K562 (cell line): ENCODE data around the gene ELOVL7.

ENCODE experiments used
- BCL6 ChIP-seq: fragments of 250-450 bp; sonication (Bioruptor Pico); IDR thresholded peaks from 2 replicates; pipeline ENCODE4 v1.4.0; 2020
- CHD2 ChIP-seq: IDR thresholded peaks from 2 replicates; pipeline ENCODE4 v1.6.1; 2011; ENCODE audit warnings: low read depth, low read length
- DPF2 ChIP-seq: fragments of 450-650 bp; IDR thresholded peaks from 2 replicates; pipeline ENCODE4 v1.6.1; 2016
- EZH2 ChIP-seq: IDR thresholded peaks from 2 replicates; pipeline ENCODE4 v1.6.1; 2012; ENCODE audit warnings: low read depth, mild to moderate bottlenecking, inconsistent platforms, low read length, borderline replicate concordance
- POLR2AphosphoS5 ChIP-seq: IDR thresholded peaks from 2 replicates; pipeline ENCODE4 v1.6.1; 2011; ENCODE audit warnings: mild to moderate bottlenecking, low read depth, low read length, moderate library complexity; ENCODE audit not compliant: control insufficient read depth, insufficient read depth
- SIN3B ChIP-seq: fragments of 450-650 bp; IDR thresholded peaks from 2 replicates; pipeline ENCODE4 v1.6.1; 2017; ENCODE audit warnings: low read depth, mild to moderate bottlenecking, moderate library complexity
- ZKSCAN3 ChIP-seq: fragments of 250-450 bp; sonication (Bioruptor Pico); IDR thresholded peaks from 2 replicates; pipeline ENCODE4 v1.4.0; 2020
- ZNF24 ChIP-seq: fragments of 450-650 bp; IDR thresholded peaks from 2 replicates; pipeline ENCODE4 v1.6.1; 2016
- ZNF282 ChIP-seq: sonication (generic); formaldehyde crosslinking; IDR thresholded peaks from 2 replicates; pipeline ENCODE4 v1.8.1; 2023; ENCODE audit warnings: missing genetic modification reagents
- TF ChIP-seq, protein P1 (sequence below), 3 experiments: IDR thresholded peaks in 2 of 3; conservative IDR thresholded peaks in 1 of 3; 2 replicates each; pipeline ENCODE4 v1.5.1; 2011 to 2012; ENCODE audit warnings: low read length in 3 of 3, mild to moderate bottlenecking in 3 of 3, control low read depth in 2 of 3, improper control_type of control experiment in 1 of 3, inconsistent platforms in 1 of 3, low read depth in 1 of 3, mixed read lengths in 1 of 3, moderate library complexity in 1 of 3; ENCODE audit not compliant: insufficient read depth in 2 of 3
- TF ChIP-seq, protein P2 (sequence below): sonication (generic); formaldehyde crosslinking; IDR thresholded peaks from 2 replicates; pipeline ENCODE4 v1.8.1; 2023; ENCODE audit warnings: mild to moderate bottlenecking, missing genetic modification reagents
- TF ChIP-seq, protein P3 (sequence below): IDR thresholded peaks from 2 replicates; pipeline ENCODE4 v1.6.1; 2014; ENCODE audit warnings: antibody characterized with exemption
- TF ChIP-seq, protein P4 (sequence below): fragments of 150-350 bp; conservative IDR thresholded peaks from 2 replicates; pipeline ENCODE4 v1.6.1; 2014; ENCODE audit warnings: low read length

DNA sequence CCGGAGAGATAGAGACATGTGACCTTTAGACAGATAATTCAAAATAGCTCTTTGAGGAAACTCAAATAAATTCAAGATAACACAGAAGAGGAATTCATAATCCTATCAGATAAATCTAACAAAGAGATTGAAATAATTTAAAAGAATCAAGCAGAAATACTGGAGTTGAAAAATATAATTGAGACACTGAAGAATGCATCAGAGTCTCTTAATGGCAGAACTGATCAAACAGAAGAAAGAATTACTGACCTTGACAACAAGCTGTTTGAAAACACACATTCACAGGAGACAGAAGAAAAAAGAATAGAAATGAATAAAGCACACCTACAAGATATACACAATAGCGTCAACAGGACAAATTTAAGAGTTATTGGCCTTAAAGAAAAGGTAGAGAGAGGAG is 103.7 kb downstream of the ELOVL7 start:
- TF ChIP-seq ZKSCAN3 (CRISPR knock-in tag) = no peak
- TF ChIP-seq ZNF282 (CRISPR knock-in tag) = no peak
- TF ChIP-seq, protein P1, sequence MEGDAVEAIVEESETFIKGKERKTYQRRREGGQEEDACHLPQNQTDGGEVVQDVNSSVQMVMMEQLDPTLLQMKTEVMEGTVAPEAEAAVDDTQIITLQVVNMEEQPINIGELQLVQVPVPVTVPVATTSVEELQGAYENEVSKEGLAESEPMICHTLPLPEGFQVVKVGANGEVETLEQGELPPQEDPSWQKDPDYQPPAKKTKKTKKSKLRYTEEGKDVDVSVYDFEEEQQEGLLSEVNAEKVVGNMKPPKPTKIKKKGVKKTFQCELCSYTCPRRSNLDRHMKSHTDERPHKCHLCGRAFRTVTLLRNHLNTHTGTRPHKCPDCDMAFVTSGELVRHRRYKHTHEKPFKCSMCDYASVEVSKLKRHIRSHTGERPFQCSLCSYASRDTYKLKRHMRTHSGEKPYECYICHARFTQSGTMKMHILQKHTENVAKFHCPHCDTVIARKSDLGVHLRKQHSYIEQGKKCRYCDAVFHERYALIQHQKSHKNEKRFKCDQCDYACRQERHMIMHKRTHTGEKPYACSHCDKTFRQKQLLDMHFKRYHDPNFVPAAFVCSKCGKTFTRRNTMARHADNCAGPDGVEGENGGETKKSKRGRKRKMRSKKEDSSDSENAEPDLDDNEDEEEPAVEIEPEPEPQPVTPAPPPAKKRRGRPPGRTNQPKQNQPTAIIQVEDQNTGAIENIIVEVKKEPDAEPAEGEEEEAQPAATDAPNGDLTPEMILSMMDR (IDR thresholded peaks at IDR 0.05 in 2 of 3, conservative IDR thresholded peaks at IDR 0.05 in 1 of 3; ENCODE audit: insufficient read depth in 2 of 3, low read depth in 1 of 3, low read length in 3 of 3) = no peak
- TF ChIP-seq EZH2 = no peak
- TF ChIP-seq, protein P2, sequence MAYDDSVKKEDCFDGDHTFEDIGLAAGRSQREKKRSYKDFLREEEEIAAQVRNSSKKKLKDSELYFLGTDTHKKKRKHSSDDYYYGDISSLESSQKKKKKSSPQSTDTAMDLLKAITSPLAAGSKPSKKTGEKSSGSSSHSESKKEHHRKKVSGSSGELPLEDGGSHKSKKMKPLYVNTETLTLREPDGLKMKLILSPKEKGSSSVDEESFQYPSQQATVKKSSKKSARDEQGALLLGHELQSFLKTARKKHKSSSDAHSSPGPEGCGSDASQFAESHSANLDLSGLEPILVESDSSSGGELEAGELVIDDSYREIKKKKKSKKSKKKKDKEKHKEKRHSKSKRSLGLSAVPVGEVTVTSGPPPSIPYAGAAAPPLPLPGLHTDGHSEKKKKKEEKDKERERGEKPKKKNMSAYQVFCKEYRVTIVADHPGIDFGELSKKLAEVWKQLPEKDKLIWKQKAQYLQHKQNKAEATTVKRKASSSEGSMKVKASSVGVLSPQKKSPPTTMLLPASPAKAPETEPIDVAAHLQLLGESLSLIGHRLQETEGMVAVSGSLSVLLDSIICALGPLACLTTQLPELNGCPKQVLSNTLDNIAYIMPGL (CRISPR knock-in tag) = no peak
- TF ChIP-seq ZNF24 = no peak
- no peak for TF ChIP-seq BCL6 (CRISPR knock-in tag)
- TF ChIP-seq, protein P3, sequence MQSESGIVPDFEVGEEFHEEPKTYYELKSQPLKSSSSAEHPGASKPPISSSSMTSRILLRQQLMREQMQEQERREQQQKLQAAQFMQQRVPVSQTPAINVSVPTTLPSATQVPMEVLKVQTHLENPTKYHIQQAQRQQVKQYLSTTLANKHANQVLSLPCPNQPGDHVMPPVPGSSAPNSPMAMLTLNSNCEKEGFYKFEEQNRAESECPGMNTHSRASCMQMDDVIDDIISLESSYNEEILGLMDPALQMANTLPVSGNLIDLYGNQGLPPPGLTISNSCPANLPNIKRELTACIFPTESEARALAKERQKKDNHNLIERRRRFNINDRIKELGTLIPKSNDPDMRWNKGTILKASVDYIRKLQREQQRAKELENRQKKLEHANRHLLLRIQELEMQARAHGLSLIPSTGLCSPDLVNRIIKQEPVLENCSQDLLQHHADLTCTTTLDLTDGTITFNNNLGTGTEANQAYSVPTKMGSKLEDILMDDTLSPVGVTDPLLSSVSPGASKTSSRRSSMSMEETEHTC = no peak
- no peak for TF ChIP-seq CHD2
- no peak for TF ChIP-seq SIN3B
- no peak for TF ChIP-seq POLR2AphosphoS5
- TF ChIP-seq DPF2 = no peak
- TF ChIP-seq, protein P4, sequence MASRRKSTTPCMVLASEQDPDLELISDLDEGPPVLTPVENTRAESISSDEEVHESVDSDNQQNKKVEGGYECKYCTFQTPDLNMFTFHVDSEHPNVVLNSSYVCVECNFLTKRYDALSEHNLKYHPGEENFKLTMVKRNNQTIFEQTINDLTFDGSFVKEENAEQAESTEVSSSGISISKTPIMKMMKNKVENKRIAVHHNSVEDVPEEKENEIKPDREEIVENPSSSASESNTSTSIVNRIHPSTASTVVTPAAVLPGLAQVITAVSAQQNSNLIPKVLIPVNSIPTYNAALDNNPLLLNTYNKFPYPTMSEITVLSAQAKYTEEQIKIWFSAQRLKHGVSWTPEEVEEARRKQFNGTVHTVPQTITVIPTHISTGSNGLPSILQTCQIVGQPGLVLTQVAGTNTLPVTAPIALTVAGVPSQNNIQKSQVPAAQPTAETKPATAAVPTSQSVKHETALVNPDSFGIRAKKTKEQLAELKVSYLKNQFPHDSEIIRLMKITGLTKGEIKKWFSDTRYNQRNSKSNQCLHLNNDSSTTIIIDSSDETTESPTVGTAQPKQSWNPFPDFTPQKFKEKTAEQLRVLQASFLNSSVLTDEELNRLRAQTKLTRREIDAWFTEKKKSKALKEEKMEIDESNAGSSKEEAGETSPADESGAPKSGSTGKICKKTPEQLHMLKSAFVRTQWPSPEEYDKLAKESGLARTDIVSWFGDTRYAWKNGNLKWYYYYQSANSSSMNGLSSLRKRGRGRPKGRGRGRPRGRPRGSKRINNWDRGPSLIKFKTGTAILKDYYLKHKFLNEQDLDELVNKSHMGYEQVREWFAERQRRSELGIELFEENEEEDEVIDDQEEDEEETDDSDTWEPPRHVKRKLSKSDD = no peak
